ENCODE measurements around the gene BCL2L15. TPM values are rescaled to one million over a fixed set of nuclear protein-coding genes. Genes with fewer than 3 reads are reported as not detected.

The BCL2L15 gene
- total RNA-seq, 2 donors from 2014 or later: 116 to 191 TPM

DNA sequence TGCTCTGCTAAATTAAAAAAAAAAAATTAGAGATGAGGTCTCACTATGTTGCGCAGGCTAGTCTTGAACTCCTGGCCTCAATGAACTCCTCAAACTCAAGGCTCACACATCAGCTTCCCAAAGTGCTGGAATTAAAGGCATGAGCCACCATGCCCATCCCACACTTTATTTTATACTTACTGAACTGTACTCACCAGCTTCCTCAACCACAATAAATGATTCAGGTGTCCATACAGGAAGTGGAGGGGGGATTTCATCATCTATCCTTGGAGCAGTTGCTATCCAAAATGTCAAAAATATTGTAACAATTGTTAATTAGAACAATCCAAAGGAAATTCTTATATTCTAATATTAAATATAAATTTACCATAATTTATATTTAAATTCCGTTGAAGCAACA is 52.7 kb downstream of the BCL2L15 start:
- Histone ChIP-seq H3K27me3 (no peaks in the 10 kb centered on the region), H3K9me3 (no peaks in the 10 kb centered on the region), H3K36me3 (no peaks in the 10 kb centered on the region), H3K9ac (ENCODE audit: low read depth in 2 of 2, low read length in 2 of 2) (no peak overlapping the region), H3K4me1 (no peaks in the 10 kb centered on the region), H3K4me3 (no peak overlapping the region), H3K27ac (no peak overlapping the region)
- no peak for DNase-seq
- intact Hi-C loops (cut with DNase I): loop anchor here (10.0 kb wide), 1 partner anchor 130 kb away; no protein-coding TSS in a partner anchor
- TF ChIP-seq, protein P1, sequence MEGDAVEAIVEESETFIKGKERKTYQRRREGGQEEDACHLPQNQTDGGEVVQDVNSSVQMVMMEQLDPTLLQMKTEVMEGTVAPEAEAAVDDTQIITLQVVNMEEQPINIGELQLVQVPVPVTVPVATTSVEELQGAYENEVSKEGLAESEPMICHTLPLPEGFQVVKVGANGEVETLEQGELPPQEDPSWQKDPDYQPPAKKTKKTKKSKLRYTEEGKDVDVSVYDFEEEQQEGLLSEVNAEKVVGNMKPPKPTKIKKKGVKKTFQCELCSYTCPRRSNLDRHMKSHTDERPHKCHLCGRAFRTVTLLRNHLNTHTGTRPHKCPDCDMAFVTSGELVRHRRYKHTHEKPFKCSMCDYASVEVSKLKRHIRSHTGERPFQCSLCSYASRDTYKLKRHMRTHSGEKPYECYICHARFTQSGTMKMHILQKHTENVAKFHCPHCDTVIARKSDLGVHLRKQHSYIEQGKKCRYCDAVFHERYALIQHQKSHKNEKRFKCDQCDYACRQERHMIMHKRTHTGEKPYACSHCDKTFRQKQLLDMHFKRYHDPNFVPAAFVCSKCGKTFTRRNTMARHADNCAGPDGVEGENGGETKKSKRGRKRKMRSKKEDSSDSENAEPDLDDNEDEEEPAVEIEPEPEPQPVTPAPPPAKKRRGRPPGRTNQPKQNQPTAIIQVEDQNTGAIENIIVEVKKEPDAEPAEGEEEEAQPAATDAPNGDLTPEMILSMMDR (IDR thresholded peaks at IDR 0.05): no peak

Other genes starting within 250 kb of the BCL2L15 start
- 1 to 10 TPM; 8.5 to 9.8 TPM for gene PHTF1, start 128.1 kb downstream of the BCL2L15 start, total RNA-seq
- gene RSBN1, start 75.1 kb downstream of the BCL2L15 start, total RNA-seq: 10 to 100 TPM; 21.7 to 27.4 TPM
- 1 to 10 TPM; 3.7 to 5.9 TPM for gene PTPN22, start 15.9 kb downstream of the BCL2L15 start, total RNA-seq
- gene AP4B1, start 17.2 kb upstream of the BCL2L15 start, total RNA-seq: 10 to 100 TPM; 19.7 to 31.5 TPM
- gene DCLRE1B, start 17.7 kb upstream of the BCL2L15 start, total RNA-seq: 1 to 10 TPM; 5.4 to 9.5 TPM
- 10 to 100 TPM; 61.2 to 91.2 TPM for gene HIPK1, start 41.7 kb upstream of the BCL2L15 start, total RNA-seq
- gene OLFML3, start 91.9 kb upstream of the BCL2L15 start, total RNA-seq: 10 to 100 TPM in 1 of 2 donors, 1 to 10 TPM in 1; 6.1 to 17.4 TPM

Measured in colonic mucosa (tissue), 4 donors.